ENCODE results near the gene SLC2A9.
"Not testable (repeated sequence)": the region's sequence is repeated elsewhere in the genome, so short reads cannot be mapped to it uniquely, and the experiment has no call there.

The SLC2A9 gene

DNA sequence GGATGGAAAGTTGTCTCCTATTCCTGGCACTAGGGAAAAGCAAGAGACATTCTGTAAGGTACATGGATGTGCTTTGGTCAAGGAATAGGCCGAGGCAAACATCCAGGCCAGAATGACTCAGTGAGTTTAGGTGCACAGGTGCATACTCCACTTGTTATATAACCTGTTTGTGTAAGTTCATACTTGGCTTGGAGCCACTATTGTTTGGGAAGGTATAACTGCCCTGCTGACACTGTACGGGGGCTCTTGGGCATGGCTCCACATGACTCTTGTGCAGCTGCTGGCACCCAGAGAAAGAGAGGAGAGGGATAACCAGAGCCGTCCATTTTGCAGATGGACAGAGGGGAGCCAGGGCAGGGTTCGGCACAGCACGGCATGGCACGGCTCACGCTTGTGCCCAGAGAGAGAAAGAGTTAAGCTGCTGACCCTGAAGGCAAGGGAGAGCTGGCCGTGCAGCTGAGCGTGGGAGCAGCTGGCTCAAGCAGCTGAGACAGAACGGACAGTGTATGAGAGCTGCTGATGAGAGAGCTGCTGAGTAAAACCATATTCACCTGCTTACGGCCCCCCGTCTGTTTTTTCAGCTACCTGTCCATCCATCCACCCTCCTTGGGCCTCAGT is 98.0 kb downstream of the SLC2A9 start:
- no peak for DNase-seq

- no peak for DNase-seq
Observed at GRCh38 chr4:9921326-9921725, 100.0 kb downstream of the SLC2A9 start.

- DNase-seq = no peak
Observed at GRCh38 chr4:9920029-9920428, 101.3 kb downstream of the SLC2A9 start.

DNA sequence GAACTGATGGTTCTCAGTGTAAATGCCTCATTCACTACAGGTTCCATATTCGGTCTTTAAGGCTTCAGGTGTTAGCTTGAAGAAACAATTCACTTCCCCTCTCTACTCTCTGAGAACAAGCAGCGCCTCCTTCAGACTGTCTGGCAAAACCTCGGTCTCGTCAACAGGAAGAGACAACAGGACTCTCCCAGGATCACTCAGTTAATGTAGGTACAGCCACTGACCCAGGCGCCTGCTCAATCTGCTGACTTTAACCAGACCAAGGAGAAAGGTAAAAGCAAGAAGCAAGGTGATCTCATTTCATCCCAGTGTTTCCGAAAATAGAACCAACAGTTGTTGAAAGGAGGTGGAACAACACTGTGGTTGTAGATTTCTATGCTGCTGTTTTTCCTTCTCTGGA is 102.2 kb downstream of the SLC2A9 start:
- no peak for DNase-seq

DNA sequence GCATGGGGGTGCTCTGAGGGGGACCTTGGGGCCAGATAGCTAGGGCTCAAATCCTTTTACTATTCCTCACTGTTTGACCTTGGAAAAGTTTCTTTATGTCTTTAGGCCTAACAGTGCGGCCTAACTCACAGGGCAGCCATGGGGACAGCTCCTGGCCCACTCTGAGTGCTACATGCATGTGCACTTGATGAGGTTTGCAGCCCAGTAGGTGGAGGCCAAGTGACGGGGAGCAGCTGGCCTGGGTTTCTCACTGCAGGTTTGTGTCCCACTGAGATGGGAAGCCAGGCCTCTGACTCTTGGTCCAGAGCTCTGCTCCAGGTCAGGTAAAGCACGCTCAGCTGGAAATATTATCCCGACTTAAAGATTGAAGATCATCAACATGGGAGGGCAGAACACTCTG is 102.8 kb downstream of the SLC2A9 start:
- no peak for DNase-seq

GRCh38 chr4:9916937-9917336 is 104.4 kb downstream of the SLC2A9 start:
- no peak for DNase-seq

- no peak for DNase-seq
Observed at GRCh38 chr4:9916346-9916745, 105.0 kb downstream of the SLC2A9 start.

DNA sequence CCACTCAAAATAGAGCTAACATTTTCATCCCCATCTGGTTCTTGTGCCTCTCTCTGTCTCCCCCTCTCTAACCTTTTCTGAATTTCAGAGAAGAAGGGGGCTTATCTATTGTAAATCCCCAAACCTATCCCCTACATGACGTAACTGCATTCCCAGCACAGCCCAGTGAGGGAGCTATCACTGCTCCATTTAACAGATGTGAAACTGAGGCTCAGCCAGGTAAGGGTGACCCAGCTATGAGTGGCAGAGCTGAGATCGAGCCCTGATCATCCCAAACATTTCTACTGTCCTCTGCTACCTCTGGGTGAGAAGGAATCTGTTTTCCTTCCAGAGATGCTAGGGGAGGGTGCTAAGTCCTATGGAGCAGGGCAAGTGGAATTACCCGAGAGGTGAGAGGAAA is 107.5 kb downstream of the SLC2A9 start:
- no peak for DNase-seq

GRCh38 chr4:9906996-9907395 is 114.3 kb downstream of the SLC2A9 start:
- DNase-seq = no peak

GRCh38 chr4:9904976-9905587 is 116.2 kb downstream of the SLC2A9 start:
- DNase-seq = no peak

- no peak for DNase-seq
Observed at GRCh38 chr4:9903317-9903716, 118.0 kb downstream of the SLC2A9 start.

- DNase-seq = no peak
Observed at GRCh38 chr4:9901257-9901656, 120.0 kb downstream of the SLC2A9 start.

DNA sequence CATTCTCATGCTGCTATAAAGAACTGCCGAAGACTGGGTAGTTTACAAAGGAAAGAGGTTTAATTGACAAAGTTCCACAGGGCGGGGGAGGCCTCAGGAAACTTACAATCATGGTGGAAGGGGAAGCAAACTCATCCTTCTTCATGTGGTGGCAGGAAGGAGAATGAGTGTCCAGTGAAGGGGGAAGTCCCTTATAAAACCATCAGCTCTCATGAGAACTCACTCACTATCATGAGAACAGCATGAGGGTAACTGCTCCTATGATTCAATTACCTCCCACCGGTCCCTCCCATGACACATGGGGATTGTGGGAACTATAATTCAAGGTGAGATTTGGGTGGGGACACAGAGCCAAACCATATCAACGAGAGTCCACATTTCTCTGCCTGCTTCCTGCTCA is 120.7 kb downstream of the SLC2A9 start:
- not testable (repeated sequence) for DNase-seq

GRCh38 chr4:9899306-9900055 is 121.8 kb downstream of the SLC2A9 start:
- DNase-seq = no peak

GRCh38 chr4:9898596-9899305 is 122.5 kb downstream of the SLC2A9 start:
- no peak for DNase-seq

GRCh38 chr4:9895333-9895705 is 126.0 kb downstream of the SLC2A9 start:
- DNase-seq = no peak

DNA sequence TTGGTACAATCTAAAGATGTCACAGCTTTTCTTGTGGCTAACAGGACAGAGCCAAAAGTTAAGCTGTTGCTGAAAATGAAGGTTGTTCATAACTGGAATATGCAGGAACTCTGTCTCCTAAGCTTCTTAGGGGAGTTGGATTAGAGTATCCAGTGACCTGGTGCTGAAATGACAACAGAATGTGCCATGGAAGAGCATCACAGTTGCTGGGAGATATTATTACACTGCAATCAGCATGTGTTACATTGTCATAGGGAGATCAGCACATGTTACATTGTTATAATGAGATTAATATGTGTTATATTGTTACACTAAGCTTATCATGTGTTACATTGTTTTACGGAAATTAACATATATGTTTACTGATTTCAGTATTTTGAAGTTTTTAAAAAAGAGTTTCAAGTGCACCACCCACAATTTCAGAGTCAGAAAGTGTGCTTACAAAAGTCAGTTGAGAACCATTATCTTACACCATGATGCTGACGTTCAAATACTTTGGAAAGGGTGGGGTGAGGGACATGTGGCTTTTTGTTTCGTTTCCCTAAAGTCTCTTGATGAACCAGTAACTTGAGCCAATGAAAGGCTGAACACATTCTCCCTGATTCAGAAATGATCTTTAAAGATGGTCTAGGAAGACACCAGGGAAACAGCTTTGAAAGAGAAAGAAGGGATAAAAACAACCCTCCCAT is 126.5 kb downstream of the SLC2A9 start:
- DNase-seq = no peak

GRCh38 chr4:9893329-9894108 is 127.8 kb downstream of the SLC2A9 start:
- no peak for DNase-seq

DNA sequence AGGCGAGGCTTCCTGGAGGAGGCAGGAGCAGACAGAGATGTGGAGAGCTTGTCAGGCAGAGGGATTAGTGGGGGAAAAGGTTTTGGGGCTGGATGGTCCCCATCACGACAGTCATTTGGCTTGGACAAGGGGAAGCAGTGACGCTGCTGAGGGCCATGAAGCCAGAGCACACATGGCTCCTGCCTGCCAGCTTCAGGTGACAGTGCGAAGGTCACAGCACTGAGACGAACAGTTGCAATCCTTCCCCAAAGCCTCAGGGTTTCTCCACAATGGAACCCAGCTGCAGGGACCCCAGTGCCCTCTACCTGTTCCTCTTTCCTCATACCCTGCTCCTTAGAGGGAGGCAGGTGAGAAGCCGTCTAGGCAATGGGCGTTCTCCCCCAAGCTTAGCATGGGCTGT is 129.6 kb downstream of the SLC2A9 start:
- DNase-seq = no peak

DNA sequence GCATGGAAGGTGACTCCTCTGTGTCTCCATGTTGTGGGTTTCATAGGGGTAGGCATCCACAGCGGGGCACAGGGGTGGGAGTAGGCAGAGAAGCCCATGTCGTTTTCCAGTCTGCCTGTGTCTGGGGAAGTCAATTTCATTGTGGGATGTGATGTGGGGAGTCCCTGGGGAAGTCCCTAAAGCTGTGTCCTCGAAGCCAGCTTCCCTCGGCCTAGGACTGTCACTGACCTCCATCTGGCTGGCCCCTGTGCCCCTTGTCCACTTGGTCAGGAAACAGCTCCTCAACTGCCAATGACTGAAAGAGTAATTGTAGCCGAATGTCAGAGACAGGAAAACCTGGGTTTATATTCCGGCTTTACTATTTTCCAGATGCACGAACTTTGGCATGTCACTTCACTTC is 130.2 kb downstream of the SLC2A9 start:
- no peak for DNase-seq

GRCh38 chr4:9889306-9889705 is 132.0 kb downstream of the SLC2A9 start:
- no peak for DNase-seq

DNA sequence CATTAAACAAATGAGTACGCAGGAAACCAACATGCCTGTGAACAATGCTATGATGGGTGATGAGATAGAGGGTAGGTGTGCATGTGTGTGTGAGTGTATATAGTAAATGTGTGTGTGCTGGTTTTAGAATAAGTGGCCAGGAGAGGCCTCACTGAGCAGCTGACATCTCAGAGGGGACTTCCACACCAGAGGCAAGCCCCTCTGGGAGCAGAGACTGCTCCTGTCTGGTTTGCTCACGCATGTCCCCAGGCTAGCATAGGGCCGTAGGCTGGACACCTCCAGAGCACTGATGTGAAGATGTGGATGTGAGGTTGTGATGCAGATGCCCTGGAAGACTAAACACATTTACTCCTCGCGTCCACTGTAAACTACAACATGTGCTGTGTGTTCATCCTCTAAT is 135.3 kb downstream of the SLC2A9 start:
- no peak for DNase-seq

All from CD4-positive, alpha-beta T cell treated with Interleukin-17A for 1 hour (primary cell).